SK-N-SH treated with all-trans-retinoic acid at 6 μM for 48 hours (cell line): ENCODE measurements around the gene ADAMTS18.

Source experiments
- BACH2 ChIP-seq: fragments of 250-450 bp; sonication (Bioruptor Pico); IDR thresholded peaks from 2 replicates; pipeline ENCODE4 v1.9.0; 2021; ENCODE audit warnings: mild to moderate bottlenecking, borderline replicate concordance
- CSDC2 ChIP-seq: fragments of 250-450 bp; sonication (Bioruptor Pico); IDR thresholded peaks from 2 replicates; pipeline ENCODE4 v1.5.0; 2020; ENCODE audit warnings: mild to moderate bottlenecking, moderate library complexity
- OSR1 ChIP-seq: fragments of 250-450 bp; sonication (Bioruptor Pico); IDR thresholded peaks from 2 replicates; pipeline ENCODE4 v1.8.0; 2022; ENCODE audit warnings: moderate library complexity, mild to moderate bottlenecking, inconsistent platforms
- ZFP3 ChIP-seq: fragments of 250-450 bp; sonication (Bioruptor Pico); IDR thresholded peaks from 2 replicates; pipeline ENCODE4 v1.5.0; 2020; ENCODE audit warnings: mild to moderate bottlenecking, moderate library complexity
- ZFP30 ChIP-seq: fragments of 450-650 bp; formaldehyde crosslinking; IDR thresholded peaks from 2 replicates; pipeline ENCODE4 v1.5.0; 2022; ENCODE audit warnings: mild to moderate bottlenecking, moderate library complexity
- ZNF70 ChIP-seq: fragments of 450-650 bp; formaldehyde crosslinking; IDR thresholded peaks from 2 replicates; pipeline ENCODE4 v1.5.0; 2020; ENCODE audit warnings: mild to moderate bottlenecking, moderate library complexity
- TF ChIP-seq, protein P1 (sequence below): fragments of 250-450 bp; sonication (Bioruptor Pico); IDR thresholded peaks from 2 replicates; pipeline ENCODE4 v1.8.0; 2021; ENCODE audit warnings: low read depth, mild to moderate bottlenecking, moderate library complexity, borderline replicate concordance

DNA sequence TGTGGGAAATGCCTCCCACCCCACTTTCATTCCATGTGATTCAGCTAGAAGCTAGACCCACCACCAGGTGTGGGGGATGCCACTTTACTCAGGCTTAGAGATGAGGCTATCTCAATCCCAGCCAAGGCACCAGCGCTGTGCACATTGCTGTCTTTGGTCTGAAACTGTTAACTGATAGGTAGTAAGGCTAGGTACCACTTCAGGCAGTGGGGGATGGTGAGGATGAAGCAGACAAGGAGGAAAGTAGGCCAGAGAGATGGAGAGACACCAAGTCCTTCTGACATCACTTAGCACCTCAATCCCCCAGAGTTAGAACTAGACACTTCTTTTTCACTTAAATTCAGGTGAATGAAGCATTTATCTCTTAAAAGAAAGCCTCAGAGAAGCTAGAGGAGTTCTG, 35.8 kb downstream of the ADAMTS18 start:
- no peak for TF ChIP-seq BACH2
- TF ChIP-seq, protein P1, sequence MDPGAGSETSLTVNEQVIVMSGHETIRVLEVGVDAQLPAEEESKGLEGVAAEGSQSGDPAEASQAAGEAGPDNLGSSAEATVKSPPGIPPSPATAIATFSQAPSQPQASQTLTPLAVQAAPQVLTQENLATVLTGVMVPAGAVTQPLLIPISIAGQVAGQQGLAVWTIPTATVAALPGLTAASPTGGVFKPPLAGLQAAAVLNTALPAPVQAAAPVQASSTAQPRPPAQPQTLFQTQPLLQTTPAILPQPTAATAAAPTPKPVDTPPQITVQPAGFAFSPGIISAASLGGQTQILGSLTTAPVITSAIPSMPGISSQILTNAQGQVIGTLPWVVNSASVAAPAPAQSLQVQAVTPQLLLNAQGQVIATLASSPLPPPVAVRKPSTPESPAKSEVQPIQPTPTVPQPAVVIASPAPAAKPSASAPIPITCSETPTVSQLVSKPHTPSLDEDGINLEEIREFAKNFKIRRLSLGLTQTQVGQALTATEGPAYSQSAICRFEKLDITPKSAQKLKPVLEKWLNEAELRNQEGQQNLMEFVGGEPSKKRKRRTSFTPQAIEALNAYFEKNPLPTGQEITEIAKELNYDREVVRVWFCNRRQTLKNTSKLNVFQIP (CRISPR knock-in tag), result no peak
- TF ChIP-seq OSR1 (CRISPR knock-in tag), result no peak
- no peak for TF ChIP-seq CSDC2 (CRISPR knock-in tag)
- TF ChIP-seq ZFP30 (CRISPR knock-in tag), result no peak
- TF ChIP-seq ZNF70 (CRISPR knock-in tag), result no peak
- no peak for TF ChIP-seq ZFP3 (CRISPR knock-in tag)
